NCI-H1436 (cell line): Measurements from ENCODE around the gene ANXA9.

Experiments
- DNase-seq: peaks from one replicate; lab custom pipeline; 2025; lab: John Stamatoyannopoulos, UW

The ANXA9 gene

GRCh38 chr1:150981805-150982712 is at the start of gene ANXA9:
TSS of gene ANXA9 (plus strand) at chr1:150982292. CDS start at chr1:150983106, 814 bp downstream.
- no peak for DNase-seq

GRCh38 chr1:150944856-150945255 is 37.2 kb upstream of the ANXA9 start:
- no peak for DNase-seq

GRCh38 chr1:150954708-150955107 is 27.4 kb upstream of the ANXA9 start:
- no peak for DNase-seq

- DNase-seq: no peak
These were observed 26.8 kb upstream of the ANXA9 start for GRCh38 chr1:150955280-150955679.

- DNase-seq: no peak
These were observed 24.4 kb upstream of the ANXA9 start for GRCh38 chr1:150957666-150958065.

GRCh38 chr1:150960646-150961045 is 21.4 kb upstream of the ANXA9 start:
- DNase-seq: no peak

GRCh38 chr1:150961756-150962155 is 20.3 kb upstream of the ANXA9 start:
- no peak for DNase-seq

GRCh38 chr1:150963321-150964163 is 18.6 kb upstream of the ANXA9 start:
- no peak for DNase-seq

GRCh38 chr1:150964164-150964489 is 18.0 kb upstream of the ANXA9 start:
- no peak for DNase-seq

- no peak for DNase-seq
These were observed 16.5 kb upstream of the ANXA9 start for GRCh38 chr1:150965605-150966004.

GRCh38 chr1:150966011-150966410 is 16.1 kb upstream of the ANXA9 start:
- no peak for DNase-seq

GRCh38 chr1:150967936-150968335 is 14.2 kb upstream of the ANXA9 start:
- DNase-seq: no peak

GRCh38 chr1:150968491-150968890 is 13.6 kb upstream of the ANXA9 start:
- no peak for DNase-seq

GRCh38 chr1:150969626-150970025 is 12.5 kb upstream of the ANXA9 start:
- DNase-seq: no peak

- no peak for DNase-seq
These were observed 11.1 kb upstream of the ANXA9 start for GRCh38 chr1:150970808-150971582.

- DNase-seq: no peak
These were observed 10.3 kb upstream of the ANXA9 start for GRCh38 chr1:150971583-150972416.

GRCh38 chr1:150972417-150972940 is 9.6 kb upstream of the ANXA9 start:
- DNase-seq: no peak

GRCh38 chr1:150973258-150973835 is 8.7 kb upstream of the ANXA9 start:
- DNase-seq: no peak

- DNase-seq: no peak
These were observed 8.1 kb upstream of the ANXA9 start for GRCh38 chr1:150973836-150974579.
